Fibroblast of skin of right quadriceps (primary cell): ENCODE results near the gene RBMS1.
A peak's percentile ranks its signal among the peaks of the same experiment; 100 is the strongest.

ENCODE experiments used
- DNase-seq: peaks from one replicate; pipeline ENCODE4 v3.0.0-alpha.2; 2013

RBMS1 gene

GRCh38 chr2:160298960-160299359 is 194.6 kb downstream of the RBMS1 start:
- DNase-seq = peak; percentile 57

DNA sequence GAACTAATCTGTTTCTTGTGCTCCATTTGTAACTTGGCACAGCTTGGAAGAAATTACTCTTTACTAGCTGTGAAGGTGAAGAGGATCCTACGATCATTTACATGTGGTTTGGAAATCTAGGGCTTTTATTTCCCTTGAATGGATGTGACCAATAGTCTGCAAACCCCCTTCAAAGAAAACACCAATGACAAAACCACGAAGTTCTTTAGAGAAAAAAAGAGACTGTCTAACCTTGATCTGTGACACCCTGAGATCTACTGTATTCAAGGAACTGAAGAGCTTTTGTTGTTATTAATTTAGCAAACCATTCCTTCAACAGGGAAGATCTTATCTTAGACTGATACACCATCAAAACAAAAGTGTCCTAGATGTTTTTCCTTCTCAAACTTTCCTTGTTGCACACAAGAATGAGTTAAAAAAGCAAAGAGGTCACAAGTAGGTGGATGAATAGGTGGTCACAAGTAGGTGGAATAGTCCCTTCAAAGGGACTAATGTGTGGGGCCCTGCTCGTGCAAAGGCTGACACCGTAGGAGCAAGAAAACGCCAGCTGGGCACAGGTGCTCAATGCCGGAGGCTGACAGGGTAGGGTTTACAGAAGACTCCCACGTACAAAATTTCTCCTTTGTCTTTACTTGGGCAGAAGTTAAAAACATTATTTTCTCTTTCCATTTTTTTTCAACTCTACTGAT is 197.9 kb downstream of the RBMS1 start:
- DNase-seq = no peak

GRCh38 chr2:160294889-160295288 is 198.7 kb downstream of the RBMS1 start:
- DNase-seq = no peak

GRCh38 chr2:160294339-160294803 is 199.2 kb downstream of the RBMS1 start:
- peak; percentile 92 for DNase-seq

GRCh38 chr2:160293391-160294091 is 200.1 kb downstream of the RBMS1 start:
- DNase-seq = peak; percentile 92

- no peak for DNase-seq
Measured at GRCh38 chr2:160292225-160292624, 201.4 kb downstream of the RBMS1 start.

DNA sequence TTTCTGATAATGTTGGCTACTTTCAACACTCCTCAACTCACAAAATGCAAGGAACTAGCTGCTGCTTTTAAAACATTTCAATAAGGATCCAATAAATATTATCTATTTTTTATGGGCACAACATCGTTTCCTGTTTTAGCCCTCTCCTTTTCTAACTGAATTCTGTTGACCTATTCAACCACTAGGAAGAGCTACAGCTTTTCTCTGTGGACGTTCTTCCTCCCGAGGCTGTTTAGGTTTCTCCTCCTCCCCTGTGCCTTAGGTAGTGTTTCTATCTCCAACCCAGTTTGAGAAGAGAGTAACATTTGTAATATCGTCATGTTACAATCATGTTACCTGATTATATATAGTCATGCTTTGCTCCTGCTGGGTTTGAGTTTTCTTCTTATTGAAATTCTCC is 202.2 kb downstream of the RBMS1 start:
- DNase-seq = no peak

DNA sequence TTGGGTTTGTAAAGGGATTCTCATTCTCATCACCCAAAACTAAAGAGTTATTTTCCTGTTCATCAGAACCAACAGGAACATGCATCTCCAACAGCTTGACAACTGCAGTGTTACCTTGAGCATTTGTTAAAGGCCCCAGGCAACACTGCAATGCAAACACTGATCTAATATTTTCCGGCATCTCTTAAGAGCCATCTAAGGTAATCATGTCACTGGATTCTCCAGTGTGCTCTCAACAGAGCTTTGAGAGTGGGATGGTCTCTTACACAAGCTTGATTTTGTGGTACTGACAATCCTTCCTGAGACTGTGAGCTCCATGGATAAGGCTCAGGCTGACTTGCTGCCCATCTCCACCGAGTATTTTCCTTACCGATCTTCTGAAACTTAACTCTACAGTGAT is 203.0 kb downstream of the RBMS1 start:
- DNase-seq = no peak

DNA sequence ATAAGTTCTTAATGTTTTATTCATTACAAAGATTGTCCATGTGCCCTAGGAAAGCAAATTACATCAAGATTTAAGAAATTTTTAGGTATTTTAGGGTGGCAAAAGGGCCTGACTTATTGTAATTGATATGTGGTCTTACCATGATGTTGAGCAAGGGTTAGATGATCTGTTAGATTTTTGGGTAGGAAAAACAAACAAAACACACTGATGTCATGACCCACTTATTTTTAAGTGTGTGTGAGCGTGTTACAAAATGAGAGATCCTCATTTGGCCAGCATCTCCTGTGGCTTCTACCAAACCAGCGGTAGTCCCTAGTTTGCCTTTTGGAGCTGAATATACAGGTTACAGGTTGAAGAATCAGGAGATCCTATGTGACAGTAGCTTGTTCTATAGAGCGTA is 203.8 kb downstream of the RBMS1 start:
- no peak for DNase-seq

GRCh38 chr2:160289126-160289525 is 204.5 kb downstream of the RBMS1 start:
- DNase-seq = no peak

- DNase-seq = no peak
Measured at GRCh38 chr2:160288324-160288723, 205.3 kb downstream of the RBMS1 start.

DNA sequence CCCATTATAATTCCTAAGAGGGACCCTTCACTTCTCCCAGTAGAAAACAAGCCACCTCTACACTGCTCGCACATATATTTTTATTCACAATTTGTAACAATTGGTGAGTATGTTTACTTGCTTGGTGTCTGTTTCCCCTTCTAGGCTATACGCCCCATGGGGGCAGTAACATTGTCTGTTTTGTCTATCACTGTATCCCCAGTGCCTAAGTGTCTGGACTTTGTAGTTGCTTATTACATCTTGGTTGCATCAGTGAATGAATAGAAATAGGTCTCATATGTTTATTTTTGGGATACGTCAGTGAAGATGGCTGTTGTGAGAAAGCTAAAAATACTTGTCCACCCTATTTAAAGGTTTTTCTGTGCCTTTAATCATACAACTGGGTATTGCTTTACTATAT is 206.1 kb downstream of the RBMS1 start:
- no peak for DNase-seq

GRCh38 chr2:160286551-160286950 is 207.1 kb downstream of the RBMS1 start:
- DNase-seq = no peak

DNA sequence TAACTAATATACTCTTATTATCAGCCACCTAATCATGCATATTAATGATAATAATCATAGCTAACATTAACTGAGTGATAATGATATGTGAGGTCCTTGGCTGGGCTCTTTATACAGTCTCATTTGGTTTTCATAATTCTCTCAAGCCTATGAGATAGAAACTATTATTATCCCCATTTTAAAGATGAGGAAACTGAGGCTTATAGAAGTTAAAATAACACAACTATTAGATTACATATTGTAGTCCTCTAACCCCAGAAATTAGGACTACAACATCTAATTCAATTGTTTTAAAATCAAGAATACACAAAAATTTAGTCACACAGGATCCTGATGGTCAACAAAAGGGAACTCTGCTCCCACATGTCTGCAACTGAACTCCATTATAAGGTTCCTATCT is 209.9 kb downstream of the RBMS1 start:
- DNase-seq = no peak

DNA sequence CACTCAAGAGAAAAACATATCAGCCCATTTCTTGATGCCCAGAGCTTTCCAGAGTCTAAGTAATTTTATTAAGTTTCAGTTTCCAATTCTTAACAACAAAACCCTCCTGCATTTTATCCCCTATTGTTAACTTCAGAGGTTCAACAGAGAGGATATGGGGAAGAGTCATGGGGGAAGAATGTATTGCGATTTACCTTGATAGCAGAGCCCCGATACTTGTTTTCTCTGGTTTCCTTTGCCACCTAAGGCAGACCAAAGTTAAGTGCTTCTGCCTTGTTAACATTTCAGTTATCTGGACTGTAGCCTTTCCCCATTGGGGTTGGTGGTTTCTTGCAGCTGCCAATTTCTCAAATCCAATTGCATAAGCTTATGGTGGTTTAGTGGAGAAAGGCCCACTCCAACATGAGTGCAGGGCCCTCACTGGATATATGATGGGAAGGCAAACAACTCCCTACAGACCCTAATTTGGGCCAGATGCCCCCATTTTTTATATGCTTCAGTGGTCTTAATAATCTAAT is 211.5 kb downstream of the RBMS1 start:
- no peak for DNase-seq

- no peak for DNase-seq
Measured at GRCh38 chr2:160281213-160281612, 212.4 kb downstream of the RBMS1 start.

DNA sequence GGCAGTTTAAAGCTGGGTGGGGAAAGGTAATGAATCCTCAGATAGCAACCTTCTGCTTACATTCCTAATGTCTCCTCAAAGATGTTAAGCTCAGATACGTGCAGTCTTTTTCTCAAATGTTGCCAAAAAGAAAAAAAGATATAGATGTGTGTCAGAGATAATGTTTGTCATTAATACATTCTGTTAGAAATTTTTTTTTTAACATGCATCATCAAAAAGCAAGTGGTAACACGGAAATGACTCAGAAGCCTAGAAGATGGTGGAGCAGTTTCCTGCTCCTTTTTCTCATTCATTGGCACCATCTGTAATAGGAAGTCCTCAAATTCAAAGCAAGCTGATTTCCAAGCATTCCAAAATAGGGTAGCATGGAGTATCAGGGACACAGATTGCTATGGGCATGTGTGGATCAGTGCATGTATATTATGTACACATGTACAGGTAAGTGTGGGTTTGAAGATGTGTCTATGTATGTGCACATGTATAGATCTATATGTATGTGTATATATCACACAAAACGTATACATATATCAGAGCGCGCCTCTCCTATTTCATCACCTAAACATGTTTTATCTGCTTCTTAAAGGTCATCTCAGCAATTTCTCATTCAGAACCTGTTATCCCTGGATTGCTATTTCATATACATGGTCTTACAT is 213.7 kb downstream of the RBMS1 start:
- DNase-seq = peak; percentile 72

GRCh38 chr2:160278879-160279177 is 214.8 kb downstream of the RBMS1 start:
- no peak for DNase-seq

- DNase-seq = no peak
Measured at GRCh38 chr2:160278101-160278878, 215.3 kb downstream of the RBMS1 start.

GRCh38 chr2:160277151-160277550 is 216.5 kb downstream of the RBMS1 start:
- no peak for DNase-seq

- no peak for DNase-seq
Measured at GRCh38 chr2:160275656-160276055, 218.0 kb downstream of the RBMS1 start.

DNA sequence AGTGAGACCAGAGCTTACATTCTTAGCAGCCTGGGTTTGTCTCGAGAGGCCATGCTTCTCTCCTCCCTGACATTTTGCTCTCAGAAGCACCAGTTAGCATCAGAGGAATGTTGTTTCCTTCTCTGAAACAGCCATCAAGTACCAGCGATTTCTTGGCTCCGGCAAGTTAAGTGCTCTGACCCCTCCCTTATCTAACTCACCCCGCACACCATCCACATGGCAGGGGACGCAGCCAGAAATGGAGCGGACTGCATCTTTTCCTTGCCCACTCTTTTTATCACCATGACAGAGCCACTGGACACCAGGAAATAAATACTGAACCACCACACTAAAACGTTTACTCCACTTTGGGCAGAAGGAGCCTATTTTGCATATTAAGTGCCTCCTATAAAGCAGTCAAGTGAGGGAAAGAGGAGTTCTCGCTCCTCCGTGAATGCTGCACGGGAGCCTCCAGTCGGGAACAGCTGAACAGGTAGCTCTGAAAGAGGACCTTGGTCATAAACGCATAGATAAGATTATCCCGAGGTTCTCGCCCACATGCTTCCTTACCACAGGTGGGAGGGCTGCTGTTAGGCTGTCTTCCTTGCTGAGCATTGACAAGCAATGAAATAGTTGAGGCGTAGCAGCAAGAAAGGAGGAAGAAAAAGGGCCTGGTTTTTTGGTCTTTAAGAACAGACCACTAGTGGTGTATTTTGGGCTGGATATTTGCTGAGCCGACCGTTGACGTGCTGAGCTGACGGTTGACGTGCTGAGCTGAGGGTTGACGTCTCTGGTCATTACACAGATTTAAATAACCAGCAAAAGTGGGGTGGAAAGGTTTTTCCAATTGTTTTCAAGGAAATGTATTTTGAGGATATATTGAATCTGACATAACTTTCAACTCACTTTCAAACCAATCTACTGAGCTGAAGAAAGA is 222.2 kb downstream of the RBMS1 start:
- DNase-seq = no peak
